Panc1 (cell line): ENCODE results near the gene CGB2. TPM values are rescaled to one million over a fixed set of nuclear protein-coding genes. Genes with fewer than 3 reads are reported as not detected.

ENCODE experiments used
- ATAC-seq: fragments of 200-7000 bp; cut with Tn5 transposase; 2 replicates; pipeline ENCODE4 v1.9.1; 2020; ENCODE audit warnings: mild to moderate bottlenecking, moderate library complexity
- BruUV-seq: library from RNA; stranded (reverse); fragments of 400-500 nt; replicated peaks from 2 replicates; lab custom pipeline; 2021; lab: Mats Ljungman, UMichigan
- CTCF ChIA-PET: fragments of 300-600 bp; sonication (Branson Sonifier 250); formaldehyde crosslinking; loops from one replicate; lab custom pipeline; 2022; ENCODE audit warnings: antibody characterized with exemption; lab: Charles Lee
- POLR2A ChIA-PET: fragments of 300-600 bp; sonication (Branson Sonifier 250); formaldehyde crosslinking; loops from one replicate; lab custom pipeline; 2022; ENCODE audit warnings: antibody characterized with exemption; lab: Charles Lee
- DNase-seq: peaks from one replicate; pipeline ENCODE4 v3.0.0-alpha.2; 2010; ENCODE audit warnings: low read depth, low spot score
- H3K27ac ChIP-seq: 2 replicates; pipeline ENCODE4 v1.5.1; 2011; ENCODE audit warnings: mild to moderate bottlenecking, low read length, inconsistent platforms
- H3K27me3 ChIP-seq: fragments of 200-500 bp; sonication (Bioruptor generic); 2 replicates; pipeline ENCODE4 v1.6.0; 2014; ENCODE audit warnings: low read length, inconsistent platforms; ENCODE audit not compliant: control insufficient read depth, insufficient read depth
- H3K36me3 ChIP-seq: fragments of 200-500 bp; sonication (Bioruptor generic); 2 replicates; pipeline ENCODE4 v1.5.1; 2014; ENCODE audit warnings: inconsistent platforms, mild to moderate bottlenecking, low read length, moderate library complexity; ENCODE audit not compliant: control insufficient read depth, insufficient read depth
- H3K4me1 ChIP-seq: 2 replicates; pipeline ENCODE4 v1.5.1; 2011; ENCODE audit warnings: inconsistent platforms, mild to moderate bottlenecking, low read length, moderate library complexity; ENCODE audit not compliant: control insufficient read depth, insufficient read depth
- H3K4me3 ChIP-seq, 2 experiments: 2 replicates each; pipeline ENCODE4 v1.5.1; 2011 to 2012; ENCODE audit warnings: low read depth in 2 of 2, low read length in 2 of 2, mild to moderate bottlenecking in 2 of 2, inconsistent platforms in 1 of 2, moderate library complexity in 1 of 2
- H3K9me3 ChIP-seq: fragments of 200-500 bp; sonication (Bioruptor generic); 2 replicates; pipeline ENCODE4 v1.5.1; 2014; ENCODE audit warnings: low read depth, mild to moderate bottlenecking, inconsistent platforms, low read length, moderate library complexity; ENCODE audit not compliant: control insufficient read depth, insufficient read depth
- CTCF ChIP-seq: fragments of 450-650 bp; IDR thresholded peaks from 2 replicates; pipeline ENCODE4 v1.5.1; 2017; ENCODE audit warnings: mild to moderate bottlenecking
- POLR2AphosphoS5 ChIP-seq: IDR thresholded peaks from 2 replicates; pipeline ENCODE4 v1.6.1; 2012; ENCODE audit warnings: mild to moderate bottlenecking, low read depth, low read length, moderate library complexity
- REST ChIP-seq, 2 experiments: IDR thresholded peaks; 2 replicates each; pipeline ENCODE4 v1.6.1; 2011 to 2012; ENCODE audit warnings: low read depth in 2 of 2, control low read depth in 1 of 2, low read length in 1 of 2, mild to moderate bottlenecking in 1 of 2, moderate library complexity in 1 of 2; ENCODE audit not compliant: insufficient read depth in 1 of 2
- SIN3A ChIP-seq: IDR thresholded peaks from 2 replicates; pipeline ENCODE4 v1.6.1; 2012; ENCODE audit warnings: low read depth, mild to moderate bottlenecking, low read length, moderate library complexity, borderline replicate concordance; ENCODE audit not compliant: insufficient read depth
- TCF7L2 ChIP-seq: IDR thresholded peaks from 2 replicates; pipeline ENCODE4 v1.6.1; 2011; ENCODE audit warnings: mild to moderate bottlenecking, low read depth, low read length, inconsistent platforms
- in situ Hi-C: cut with HindIII; loops from 2 replicates; pipeline ENCODE4 v1.10.0; 2016; ENCODE audit warnings: low sequenced_read_pairs, low pct_unique_long_range_greater_than_20kb
- intact Hi-C: fragments of 100-400 bp; cut with micrococcal nuclease; formaldehyde crosslinking; loops from one replicate; pipeline ENCODE4 v1.10.0; 2022; ENCODE audit not compliant: unreplicated experiment
- total RNA-seq: library from RNA; stranded (reverse); gene quantifications from one replicate; pipeline ENCODE4 v1.2.1, GENCODE V29; 2021; ENCODE audit not compliant: unreplicated experiment

Gene CGB2
- total RNA-seq, 1 experiment from 2014 or later, result not detected

- TF ChIP-seq REST (IDR thresholded peaks at IDR 0.05; ENCODE audit: insufficient read depth in 1 of 2, low read depth in 2 of 2, low read length in 1 of 2) (no peak), SIN3A (no peak), TCF7L2 (no peak), CTCF (no peak), POLR2AphosphoS5 (no peak)
- no peak for ATAC-seq
- no TSS peak for BruUV-seq
- Histone ChIP-seq H3K4me1 (no peaks in the 10 kb centered on the region; the same call in 1 of the 2 replicates), H3K27me3 (no peaks in the 10 kb centered on the region), H3K9me3 (no peaks in the 10 kb centered on the region), H3K4me3 (no peak overlapping the region), H3K27ac (no peak overlapping the region), H3K36me3 (no peaks in the 10 kb centered on the region)
- in situ Hi-C loops (no loop called here), intact Hi-C loops (no loop called here)
- no peak for DNase-seq
- ChIA-PET POLR2A (no interaction called here), CTCF (no interaction called here)
Measured at GRCh38 chr19:49020342-49020741, 11.3 kb upstream of the CGB2 start.

DNA sequence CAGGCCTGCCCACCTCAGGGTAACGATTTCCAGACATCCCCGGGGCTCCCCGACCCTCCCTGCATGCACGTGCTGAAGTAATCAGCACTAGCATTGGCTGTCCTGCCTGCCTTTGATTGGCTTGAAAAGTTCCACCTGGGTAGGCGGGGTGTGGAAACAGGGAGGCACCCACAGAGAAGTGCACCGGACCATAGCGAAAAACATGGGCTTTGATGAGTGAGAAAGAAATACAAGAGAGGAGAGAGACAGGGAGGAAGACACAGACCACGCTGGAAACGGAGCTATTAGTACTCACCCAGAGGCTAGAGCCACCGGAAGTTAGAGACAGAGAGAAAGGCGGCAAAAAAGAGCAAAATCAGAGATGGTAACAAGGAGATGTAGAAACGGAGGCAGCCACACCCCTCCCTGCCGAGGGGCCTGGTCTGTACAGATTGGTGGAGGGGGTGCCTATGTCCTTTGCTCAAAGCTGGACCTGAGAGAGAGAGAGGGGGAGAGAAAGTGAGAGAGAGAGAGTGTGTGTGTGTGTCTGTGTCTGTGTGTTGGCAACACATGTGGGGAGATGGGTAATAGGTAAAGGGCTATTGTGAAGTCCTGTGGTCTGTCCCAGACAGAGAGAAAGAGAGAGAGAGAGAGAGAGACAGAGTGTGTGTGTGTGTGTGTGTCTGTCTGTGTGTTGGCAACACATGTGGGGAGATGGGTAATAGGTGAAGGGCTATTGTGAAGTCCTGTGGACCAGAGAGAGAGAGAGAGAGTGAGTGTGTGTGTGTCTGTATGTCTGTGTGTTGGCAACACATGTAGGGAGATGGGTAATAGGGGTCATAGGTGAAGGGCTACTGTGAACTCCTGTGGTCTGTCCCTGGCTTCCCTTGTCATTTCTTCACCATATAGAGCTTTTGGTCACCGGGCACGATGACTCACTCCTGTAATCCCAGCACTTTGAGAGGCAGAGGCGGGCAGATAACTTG lies 10.5 kb upstream of the CGB2 start:
- no peak for DNase-seq
- in situ Hi-C loops, result no loop called here
- POLR2A ChIA-PET, result no interaction called here
- H3K4me3 ChIP-seq, result no peak overlapping the region
- no peak for TF ChIP-seq TCF7L2
- TF ChIP-seq SIN3A, result no peak
- CTCF ChIA-PET, result interaction anchor here (0.7 kb wide), 1 partner anchor 16 kb away, joined by 3 read pairs; no protein-coding TSS in a partner anchor
- H3K9me3 ChIP-seq, result no peaks in the 10 kb centered on the region
- H3K27ac ChIP-seq, result no peak overlapping the region
- intact Hi-C loops, result no loop called here
- no peaks in the 10 kb centered on the region; the same call in 1 of the 2 replicates for H3K4me1 ChIP-seq
- H3K27me3 ChIP-seq, result no peaks in the 10 kb centered on the region
- BruUV-seq, result no TSS peak
- no peak for ATAC-seq
- H3K36me3 ChIP-seq, result no peaks in the 10 kb centered on the region

DNA sequence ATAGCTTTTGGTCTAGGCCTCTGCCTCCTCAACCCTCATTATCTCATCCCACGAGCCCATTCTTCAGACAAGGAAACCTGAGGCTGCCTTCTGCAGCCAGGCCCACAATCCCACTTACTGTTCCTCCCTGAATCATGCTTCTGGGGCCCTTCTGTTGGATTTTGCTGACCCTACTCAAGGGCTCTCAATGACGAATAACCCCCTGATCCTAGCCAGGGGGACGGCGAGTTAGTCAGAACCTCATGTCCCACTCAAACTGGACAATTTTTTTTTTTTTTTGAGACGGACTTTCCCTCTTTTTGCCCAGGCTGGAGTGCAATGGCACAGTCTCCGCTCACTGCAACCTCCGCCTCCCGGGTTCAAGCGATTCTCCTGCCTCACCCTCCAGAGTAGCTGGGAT lies 9.6 kb upstream of the CGB2 start:
- Histone ChIP-seq H3K36me3 (no peaks in the 10 kb centered on the region), H3K9me3 (no peaks in the 10 kb centered on the region), H3K4me1 (no peaks in the 10 kb centered on the region; the same call in 1 of the 2 replicates), H3K4me3 (no peak overlapping the region), H3K27me3 (no peaks in the 10 kb centered on the region), H3K27ac (no peak overlapping the region)
- intact Hi-C loops (no loop called here), in situ Hi-C loops (no loop called here)
- no TSS peak for BruUV-seq
- ChIA-PET CTCF (no interaction called here), POLR2A (interaction anchor here (0.6 kb wide), 1 partner anchor 28 kb away, joined by 7 read pairs; the partner anchor contains the start of gene RUVBL2)
- DNase-seq (no peak), ATAC-seq (no peak)
- TF ChIP-seq CTCF (no peak), POLR2AphosphoS5 (no peak), TCF7L2 (no peak), REST (IDR thresholded peaks at IDR 0.05; ENCODE audit: insufficient read depth in 1 of 2, low read depth in 2 of 2, low read length in 1 of 2) (no peak), SIN3A (no peak)
